HepG2 (cell line): ENCODE results near the gene ATP5MK. TPM values are rescaled to one million over a fixed set of nuclear protein-coding genes. Genes with fewer than 3 reads are reported as not detected.

Experiments
- ATAC-seq: fragments of 200-7000 bp; cut with Tn5 transposase; 3 replicates; pipeline ENCODE4 v1.9.1; 2020; ENCODE audit warnings: mild to moderate bottlenecking, moderate library complexity
- BruUV-seq: library from RNA; stranded (reverse); fragments of 400-500 nt; replicated peaks from 2 replicates; lab custom pipeline; 2021; lab: Mats Ljungman, UMichigan
- CTCF ChIA-PET: fragments of 300-600 bp; formaldehyde crosslinking; extraction: SDS; loops from one replicate; lab custom pipeline; 2021; ENCODE audit warnings: low total read pairs, inconsistent platforms, low intra/inter-chr PET ratio; lab: Yijun Ruan, JAX
- POLR2A ChIA-PET: fragments of 350-600 bp; sonication (Branson Sonifier 250); formaldehyde crosslinking; loops from one replicate; lab custom pipeline; 2020; ENCODE audit warnings: antibody characterized with exemption, inconsistent platforms; lab: Yijun Ruan, JAX
- DNase-seq: peaks from one replicate; pipeline ENCODE4 v3.0.0-alpha.2; 2015; ENCODE audit warnings: low spot score
- FAIRE-seq: peaks from 3 replicates; lab custom pipeline; 2011; peaks lifted over from hg19 to GRCh38; lab: Jason Lieb, UNC
- H2AFZ ChIP-seq: one replicate; pipeline ENCODE4 v1.6.1; 2011; ENCODE audit warnings: low read length, inconsistent platforms
- H3K27ac ChIP-seq: fragments of 300-600 bp; 3 replicates; pipeline ENCODE4 v1.8.0; 2011; ENCODE audit warnings: mixed run types, mild to moderate bottlenecking, mixed read lengths, low read length, inconsistent platforms; ENCODE audit not compliant: insufficient read depth; ENCODE audit errors: extremely low read length
- H3K27me3 ChIP-seq, 2 experiments: fragments of 200-600 bp in 1 of 2; 2 replicates in 1 of 2; 3 replicates in 1 of 2; pipeline versions ENCODE4 v1.6.0 to v1.8.0; 2011; ENCODE audit warnings: low read length in 2 of 2, mild to moderate bottlenecking in 2 of 2, moderate library complexity in 2 of 2, inconsistent platforms in 1 of 2; ENCODE audit not compliant: insufficient read depth in 2 of 2, control insufficient read depth in 1 of 2
- H3K36me3 ChIP-seq, 2 experiments: fragments of 200-600 bp in 1 of 2; replicated peaks in 1 of 2; 2 replicates in 1 of 2; 3 replicates in 1 of 2; pipeline versions ENCODE4 v1.5.1 to v1.8.0; 2011; ENCODE audit warnings: low read length in 2 of 2, inconsistent platforms in 1 of 2; ENCODE audit not compliant: insufficient read depth in 2 of 2, control insufficient read depth in 1 of 2
- H3K4me1 ChIP-seq: 2 replicates; pipeline ENCODE4 v1.5.1; 2012; ENCODE audit warnings: low read length, inconsistent platforms; ENCODE audit not compliant: insufficient read depth
- H3K4me2 ChIP-seq: 2 replicates; pipeline ENCODE4 v1.6.0; 2011; ENCODE audit warnings: low read depth, low read length, inconsistent platforms
- H3K4me3 ChIP-seq, 3 experiments: fragments of 200-600 bp in 1 of 3; sonication (generic), shearing (Covaris generic) in 1 of 3; replicated peaks in 1 of 3; 2 replicates each; pipeline ENCODE4 v1.5.1; 2011 to 2016; ENCODE audit warnings: low read length in 3 of 3, inconsistent platforms in 2 of 3, low read depth in 2 of 3, mild to moderate bottlenecking in 2 of 3, control low read depth in 1 of 3, mixed read lengths in 1 of 3; ENCODE audit not compliant: insufficient read depth in 1 of 3
- H3K79me2 ChIP-seq: one replicate; pipeline ENCODE4 v1.6.1; 2011; ENCODE audit warnings: low read length, inconsistent platforms; ENCODE audit not compliant: insufficient read depth
- H3K9ac ChIP-seq: 2 replicates; pipeline ENCODE4 v1.6.0; 2011; ENCODE audit warnings: mild to moderate bottlenecking, low read depth, low read length, inconsistent platforms; ENCODE audit not compliant: insufficient read depth
- H3K9me3 ChIP-seq: 2 replicates; pipeline ENCODE4 v1.5.1; 2012; ENCODE audit warnings: mild to moderate bottlenecking, low read length
- H4K20me1 ChIP-seq: 2 replicates; pipeline ENCODE4 v1.6.0; 2011; ENCODE audit warnings: inconsistent platforms, mild to moderate bottlenecking, low read length, moderate library complexity; ENCODE audit not compliant: insufficient read depth
- ARNT ChIP-seq: fragments of 450-650 bp; IDR thresholded peaks from 2 replicates; pipeline ENCODE4 v1.6.1; 2017
- ASH2L ChIP-seq: fragments of 300-600, 200-600 bp; sonication (generic); IDR thresholded peaks from 2 replicates; pipeline ENCODE4 v1.7.0; 2017; ENCODE audit warnings: low read depth, mild to moderate bottlenecking, moderate library complexity, mixed read lengths, low read length; ENCODE audit not compliant: insufficient read length
- ERF ChIP-seq: IDR thresholded peaks from 2 replicates; pipeline ENCODE4 v1.6.1; 2018; ENCODE audit warnings: missing biosample characterization, missing genetic modification reagents
- GMEB2 ChIP-seq: IDR thresholded peaks from 2 replicates; pipeline ENCODE4 v1.6.1; 2016; ENCODE audit warnings: missing biosample characterization, missing genetic modification reagents, low read depth
- HES4 ChIP-seq: sonication (generic); formaldehyde crosslinking; IDR thresholded peaks from 2 replicates; pipeline ENCODE4 v1.9.0; 2021; ENCODE audit warnings: mild to moderate bottlenecking, missing genetic modification reagents, borderline replicate concordance
- HMGXB3 ChIP-seq: sonication (generic); formaldehyde crosslinking; IDR thresholded peaks from 2 replicates; pipeline ENCODE4 v1.4.0; 2020; ENCODE audit warnings: missing genetic modification reagents, borderline replicate concordance
- IKZF5 ChIP-seq: IDR thresholded peaks from 2 replicates; pipeline ENCODE4 v1.6.1; 2018; ENCODE audit warnings: missing genetic modification reagents, mild to moderate bottlenecking, missing compliant biosample characterization
- NCOA1 ChIP-seq: sonication (generic); formaldehyde crosslinking; IDR thresholded peaks from 2 replicates; pipeline ENCODE4 v1.9.0; 2021; ENCODE audit warnings: missing genetic modification reagents
- RFX3 ChIP-seq: IDR thresholded peaks from 2 replicates; pipeline ENCODE4 v1.6.1; 2016; ENCODE audit warnings: missing biosample characterization, missing genetic modification reagents
- RFXAP ChIP-seq: sonication (generic); formaldehyde crosslinking; IDR thresholded peaks from 2 replicates; pipeline ENCODE4 v1.4.0; 2020; ENCODE audit warnings: missing genetic modification reagents, borderline replicate concordance
- SP1 ChIP-seq, 2 experiments: fragments of 450-650 bp in 1 of 2; sonication (generic) in 1 of 2; formaldehyde crosslinking in 1 of 2; IDR thresholded peaks; 2 replicates each; pipeline versions ENCODE4 v1.4.0 to v1.6.1; 2016 to 2020; ENCODE audit warnings: missing genetic modification reagents in 1 of 2
- SPEN ChIP-seq: sonication (generic); formaldehyde crosslinking; IDR thresholded peaks from 2 replicates; pipeline ENCODE4 v1.5.1; 2020; ENCODE audit warnings: low read depth, mild to moderate bottlenecking, missing genetic modification reagents
- ZFP36L1 ChIP-seq: sonication (generic); formaldehyde crosslinking; IDR thresholded peaks from 2 replicates; pipeline ENCODE4 v1.8.0; 2022; ENCODE audit warnings: mild to moderate bottlenecking, missing genetic modification reagents, moderate library complexity
- ZIK1 ChIP-seq: sonication (generic); formaldehyde crosslinking; IDR thresholded peaks from 2 replicates; pipeline ENCODE4 v1.5.0; 2020; ENCODE audit warnings: mild to moderate bottlenecking, low read depth, missing genetic modification reagents, borderline replicate concordance
- ZNF780A ChIP-seq: sonication (generic); formaldehyde crosslinking; IDR thresholded peaks from 2 replicates; pipeline ENCODE4 v1.8.0; 2022; ENCODE audit warnings: mild to moderate bottlenecking, missing genetic modification reagents, moderate library complexity
- WGBS: methylation state at CpG from one replicate; pipeline ENCODE4 v1.1.6; 2017; ENCODE audit warnings: low lambda C conversion rate; 5-methylcytosine and 5-hydroxymethylcytosine counted together
- in situ Hi-C: cut with HindIII; loops from 2 replicates; pipeline ENCODE4 v1.10.0; 2017; ENCODE audit warnings: low pct_unique_long_range_greater_than_20kb; ENCODE audit not compliant: extremely low pct_ligation_motif_present
- intact Hi-C: fragments of 100-400 bp; cut with micrococcal nuclease; formaldehyde crosslinking; loops from one replicate; pipeline ENCODE4 v1.10.0; 2022; ENCODE audit not compliant: unreplicated experiment
- polyA plus RNA-seq, 8 experiments: library from polyadenylated mRNA; depleted of rRNA in 3 of 8; stranded (reverse) in 7 of 8; unstranded in 1 of 8; fragments of >200 nt; fragmentation: Illumina TruSeq in 4 of 8; extraction: Trizol in 4 of 8; gene quantifications; 2 replicates each; pipeline versions ENCODE4 v1.2.1 to v1.2.3, GENCODE V29; 2011 to 2016; ENCODE audit warnings: low read depth in 4 of 8, missing spikeins in 1 of 8, mixed read lengths in 1 of 8; ENCODE audit not compliant: insufficient read depth in 1 of 8
- total RNA-seq, 5 experiments: library from RNA; depleted of rRNA; stranded (reverse); fragments of >200 nt; fragmentation: Illumina TruSeq; extraction: Trizol; gene quantifications; 2 replicates each; pipeline ENCODE4 v1.2.3, GENCODE V29; 2016; ENCODE audit warnings: low read depth in 1 of 5

ATP5MK gene
- total and polyA plus RNA-seq, 2 of the 13 experiments (the other 11 are each of a cell fraction or from before 2014, with no cell fraction given) = 312 to 517 TPM

DNA sequence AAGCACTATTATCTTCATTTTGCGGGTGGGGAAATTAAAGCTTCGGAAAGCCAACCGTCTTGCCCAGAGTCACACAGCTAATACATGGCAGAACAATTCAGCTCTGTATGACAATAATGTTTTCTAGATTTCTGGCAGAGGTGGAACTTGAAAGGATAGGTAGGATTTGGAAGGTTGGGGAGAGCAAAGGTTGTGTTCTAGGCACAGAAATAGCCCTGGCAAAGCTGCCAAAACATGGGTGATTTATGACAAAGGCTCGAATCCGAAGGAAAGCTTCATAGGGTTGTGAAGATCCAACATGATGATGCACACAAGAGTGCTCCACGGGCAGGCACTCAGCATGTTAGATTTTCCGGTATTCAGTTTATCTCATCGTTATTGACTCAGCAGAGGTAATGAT lies 19.3 kb upstream of the ATP5MK start:
- in situ Hi-C loops = loop anchor here (5.0 kb wide), 1 partner anchor 67 kb away; no protein-coding TSS in a partner anchor
- TF ChIP-seq ZIK1 (CRISPR knock-in tag) = no peak
- TF ChIP-seq HES4 (CRISPR knock-in tag) = no peak
- TF ChIP-seq SP1 (IDR thresholded peaks at IDR 0.05) = no peak
- no peak for TF ChIP-seq SP1 (CRISPR knock-in tag; IDR thresholded peaks at IDR 0.05)
- TF ChIP-seq SPEN = no peak
- no peak for TF ChIP-seq GMEB2 (CRISPR knock-in tag)
- TF ChIP-seq RFXAP = no peak
- no peak for TF ChIP-seq NCOA1
- TF ChIP-seq ZFP36L1 (CRISPR knock-in tag) = no peak
- no peak for TF ChIP-seq IKZF5 (CRISPR knock-in tag)
- no peak for TF ChIP-seq RFX3 (CRISPR knock-in tag)
- TF ChIP-seq ASH2L = no peak
- no peak for TF ChIP-seq HMGXB3
- no peak for TF ChIP-seq ARNT
- TF ChIP-seq ZNF780A (CRISPR knock-in tag) = no peak
- no peak for TF ChIP-seq ERF (CRISPR knock-in tag)

More for the DNA sequence above, 19.3 kb upstream of the ATP5MK start:
- BruUV-seq = no TSS peak
- no peaks in the 10 kb centered on the region for H3K4me1 ChIP-seq
- no peak overlapping the region for H3K9ac ChIP-seq
- ATAC-seq (no peak), DNase-seq (no peak), FAIRE-seq (no peak)
- no peak overlapping the region for H3K4me2 ChIP-seq
- CTCF ChIA-PET = interaction anchor here (1.9 kb wide), 1 partner anchor 66 kb away, joined by 7 read pairs; no protein-coding TSS in a partner anchor
- no peaks in the 10 kb centered on the region for H3K27me3 ChIP-seq
- intact Hi-C loops = no loop called here
- H3K36me3 ChIP-seq = peaks cover 59 to 85% of the 10 kb centered on the region in 2 experiments
- H4K20me1 ChIP-seq = no peaks in the 10 kb centered on the region
- 98% methylated on average over 8 of the region's 8 CpGs for WGBS
- H2AFZ ChIP-seq = no peak overlapping the region
- no peaks in the 10 kb centered on the region for H3K79me2 ChIP-seq
- no peak overlapping the region for H3K4me3 ChIP-seq
- no peaks in the 10 kb centered on the region for H3K9me3 ChIP-seq
- POLR2A ChIA-PET = no interaction called here
- no peak overlapping the region for H3K27ac ChIP-seq
